B cell (primary cell): ENCODE results near the gene QSOX2.

Experiments
- CTCF ChIP-seq: fragments of 200-600 bp; IDR thresholded peaks from one replicate; pipeline ENCODE4 v1.8.0; 2022; ENCODE audit warnings: antibody characterized with exemption, mild to moderate bottlenecking
- EZH2 ChIP-seq: IDR thresholded peaks from 2 replicates; pipeline ENCODE4 v1.6.1; 2012; ENCODE audit warnings: borderline replicate concordance, low read depth, mild to moderate bottlenecking, moderate library complexity, low read length; ENCODE audit not compliant: insufficient read depth, poor library complexity, severe bottlenecking

GRCh38 chr9:136233411-136233810, 12.2 kb downstream of the QSOX2 start:
- TF ChIP-seq EZH2 (no peak), CTCF (no peak)
